ENCODE measurements around the gene BRD7. TPM values are rescaled to one million over a fixed set of nuclear protein-coding genes. Genes with fewer than 3 reads are reported as not detected.

BRD7 gene
- total and polyA plus RNA-seq, 2 of the 13 experiments (the other 11 are each of a cell fraction or from before 2014, with no cell fraction given) = 82.3 to 149 TPM

- no peak for TF ChIP-seq GMEB1 (CRISPR knock-in tag; IDR thresholded peaks at IDR 0.05; ENCODE audit: borderline replicate concordance)
- no peak for TF ChIP-seq TSC22D2 (CRISPR knock-in tag; IDR thresholded peaks at IDR 0.05; ENCODE audit: borderline replicate concordance)
These were observed 77.9 kb downstream of the BRD7 start (continued) for GRCh38 chr16:50290856-50291255.

- in situ Hi-C loops (cut with HindIII; ENCODE audit: extremely low pct_ligation_motif_present, low pct_unique_long_range_greater_than_20kb) = no loop called here
- Histone ChIP-seq H3K4me3 (replicated peaks in 1 of 3; ENCODE audit: insufficient read depth in 1 of 3, low read depth in 2 of 3, low read length in 3 of 3) (no peak overlapping the region), H3K9me3 (ENCODE audit: low read length) (no peaks in the 10 kb centered on the region), H3K9ac (ENCODE audit: insufficient read depth, low read depth, low read length) (no peak overlapping the region), H3K36me3 (replicated peaks in 1 of 2; ENCODE audit: control insufficient read depth in 1 of 2, insufficient read depth in 2 of 2, low read length in 2 of 2) (no peaks in the 10 kb centered on the region), H3K4me1 (ENCODE audit: insufficient read depth, low read length) (peaks cover 50% of the 10 kb centered on the region), H3K79me2 (ENCODE audit: insufficient read depth, low read length) (no peaks in the 10 kb centered on the region), H3K27ac (ENCODE audit: extremely low read length, insufficient read depth, low read length) (no peak overlapping the region), H4K20me1 (ENCODE audit: insufficient read depth, low read length) (no peaks in the 10 kb centered on the region), H3K27me3 (ENCODE audit: control insufficient read depth in 1 of 2, insufficient read depth in 2 of 2, low read length in 2 of 2) (no peaks in the 10 kb centered on the region), H3K4me2 (ENCODE audit: low read depth, low read length) (no peak overlapping the region), H2AFZ (ENCODE audit: low read length) (no peak overlapping the region)
- no TSS peak for BruUV-seq (replicated peaks)
- WGBS (ENCODE audit: low lambda C conversion rate) = 65% methylated on average over 11 of the region's 30 CpGs
- POLR2A ChIA-PET = no interaction called here
- ATAC-seq (no peak), DNase-seq (ENCODE audit: low spot score) (no peak), FAIRE-seq (no peak)
- intact Hi-C loops (cut with micrococcal nuclease; ENCODE audit: unreplicated experiment) = no loop called here
- CTCF ChIA-PET (ENCODE audit: low intra/inter-chr PET ratio, low total read pairs) = no interaction called here
- TF ChIP-seq ZNF687 (CRISPR knock-in tag; IDR thresholded peaks at IDR 0.05) (0 out of 2 replicates have a peak, but pooled peaks have one; percentile 12), ZNF576 (CRISPR knock-in tag; IDR thresholded peaks at IDR 0.05) (no peak), ZNF563 (CRISPR knock-in tag; IDR thresholded peaks at IDR 0.05) (no peak), NFAT5 (CRISPR knock-in tag; IDR thresholded peaks at IDR 0.05) (no peak), ZNF703 (CRISPR knock-in tag; IDR thresholded peaks at IDR 0.05; ENCODE audit: borderline replicate concordance) (no peak), HMG20B (CRISPR knock-in tag; conservative IDR thresholded peaks at IDR 0.05) (no peak), ZFP37 (CRISPR knock-in tag; IDR thresholded peaks at IDR 0.05; ENCODE audit: borderline replicate concordance) (no peak)
These were observed 78.6 kb downstream of the BRD7 start for GRCh38 chr16:50289950-50290764.

Data from HepG2 (cell line).